ENCODE results near the gene ZNF133. TPM values are rescaled to one million over a fixed set of nuclear protein-coding genes. Genes with fewer than 3 reads are reported as not detected.

Gene ZNF133
- total and polyA plus RNA-seq, 2 donors (not counting 3 experiments of a cell fraction or from before 2014, with no cell fraction given), result 11.1 to 13.8 TPM

GRCh38 chr20:18254615-18255014 lies 33.7 kb upstream of the ZNF133 start:
- FAIRE-seq, result no peak
- POLR2A ChIA-PET, result no interaction called here
- H3K4me2 ChIP-seq (ENCODE audit: insufficient read depth, low read length), result no peak overlapping the region

DNA sequence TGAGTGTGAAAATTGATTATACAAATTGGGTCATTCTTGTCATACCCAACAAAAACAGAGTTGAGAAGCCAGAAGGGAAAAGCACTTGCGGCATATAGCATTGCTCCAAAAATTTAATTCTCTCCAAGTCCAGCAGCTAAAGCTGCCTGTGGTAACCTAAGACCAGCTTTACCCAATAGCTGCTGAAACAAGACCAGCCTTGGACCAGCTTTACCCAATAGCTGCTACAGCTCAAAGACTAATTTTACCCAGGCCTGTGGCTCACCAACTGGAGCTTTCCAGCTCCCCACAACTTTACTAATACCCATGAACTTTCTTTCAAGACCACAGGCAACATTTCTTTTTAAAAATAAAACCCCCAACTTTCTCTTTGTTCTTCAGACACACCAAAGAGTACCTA lies 32.8 kb upstream of the ZNF133 start:
- TF ChIP-seq FOS (IDR thresholded peaks at IDR 0.05; ENCODE audit: borderline replicate concordance, insufficient read depth, low read length), result no peak
- no peak for TF ChIP-seq GATA2 (IDR thresholded peaks at IDR 0.05; ENCODE audit: insufficient read depth, insufficient read length, low read depth, low read length)
- H3K4me2 ChIP-seq (ENCODE audit: insufficient read depth, low read length), result no peak overlapping the region
- no peak overlapping the region for H3K4me3 ChIP-seq (replicated peaks in 1 of 3; ENCODE audit: insufficient read depth in 1 of 3, low read depth in 1 of 3, low read length in 3 of 3)
- H3K79me2 ChIP-seq (ENCODE audit: control insufficient read depth, insufficient read depth, low read length), result no peaks in the 10 kb centered on the region
- CTCF ChIA-PET, result no interaction called here
- BruUV-seq (replicated peaks), result no TSS peak
- no peaks in the 10 kb centered on the region for H3K9me1 ChIP-seq (replicated peaks; ENCODE audit: control insufficient read depth, extremely low read depth, insufficient read depth, low read length)
- H3K9ac ChIP-seq (replicated peaks; ENCODE audit: extremely low read depth, insufficient read depth, low read length), result no peak overlapping the region
- intact Hi-C loops (cut with micrococcal nuclease) (no loop called here), dilution Hi-C loops (cut with MboI; ENCODE audit: extremely low pct_ligation_motif_present, low sequenced_read_pairs) (no loop called here)
- H4K20me1 ChIP-seq (replicated peaks; ENCODE audit: control insufficient read depth, extremely low read depth, insufficient read depth, low read length), result no peaks in the 10 kb centered on the region
- no peak for FAIRE-seq
- H3K27me3 ChIP-seq (ENCODE audit: control insufficient read depth in 2 of 2, insufficient read depth in 2 of 2, low read length in 2 of 2), result peaks cover 0 to 3% of the 10 kb centered on the region in 2 experiments
- no peaks in the 10 kb centered on the region for H3K4me1 ChIP-seq (ENCODE audit: control insufficient read depth, extremely low read depth, insufficient read depth, low read length)
- no peaks in the 10 kb centered on the region for H3K9me3 ChIP-seq (replicated peaks; ENCODE audit: control insufficient read depth, insufficient read depth, low read length)
- POLR2A ChIA-PET, result no interaction called here
- no peak for DNase-seq (ENCODE audit: low read depth, low spot score)
- no peaks in the 10 kb centered on the region for H3K36me3 ChIP-seq (ENCODE audit: control insufficient read depth in 2 of 2, extremely low read depth in 1 of 2, insufficient read depth in 2 of 2, low read length in 2 of 2)
- no peak overlapping the region for H3K27ac ChIP-seq (ENCODE audit: insufficient read depth, low read depth, low read length)
- no peak overlapping the region for H2AFZ ChIP-seq (ENCODE audit: low read depth, low read length)

More at GRCh38 chr20:18254615-18255014, 33.7 kb upstream of the ZNF133 start:
- CTCF ChIA-PET, result no interaction called here
- Histone ChIP-seq H3K27ac (ENCODE audit: insufficient read depth, low read depth, low read length) (no peak overlapping the region), H3K36me3 (ENCODE audit: control insufficient read depth in 2 of 2, extremely low read depth in 1 of 2, insufficient read depth in 2 of 2, low read length in 2 of 2) (no peaks in the 10 kb centered on the region), H3K4me3 (replicated peaks in 1 of 3; ENCODE audit: insufficient read depth in 1 of 3, low read depth in 1 of 3, low read length in 3 of 3) (no peak overlapping the region), H3K27me3 (ENCODE audit: control insufficient read depth in 2 of 2, insufficient read depth in 2 of 2, low read length in 2 of 2) (peaks cover 0 to 3% of the 10 kb centered on the region in 2 experiments), H3K9me3 (replicated peaks; ENCODE audit: control insufficient read depth, insufficient read depth, low read length) (no peaks in the 10 kb centered on the region), H4K20me1 (replicated peaks; ENCODE audit: control insufficient read depth, extremely low read depth, insufficient read depth, low read length) (no peaks in the 10 kb centered on the region), H2AFZ (ENCODE audit: low read depth, low read length) (no peak overlapping the region), H3K4me1 (ENCODE audit: control insufficient read depth, extremely low read depth, insufficient read depth, low read length) (no peaks in the 10 kb centered on the region), H3K9me1 (replicated peaks; ENCODE audit: control insufficient read depth, extremely low read depth, insufficient read depth, low read length) (no peaks in the 10 kb centered on the region), H3K79me2 (ENCODE audit: control insufficient read depth, insufficient read depth, low read length) (no peaks in the 10 kb centered on the region), H3K9ac (replicated peaks; ENCODE audit: extremely low read depth, insufficient read depth, low read length) (no peak overlapping the region)
- TF ChIP-seq MYC (IDR thresholded peaks at IDR 0.05; ENCODE audit: low read depth, low read length), result no peak
- BruUV-seq (replicated peaks), result no TSS peak
- DNase-seq (ENCODE audit: low read depth, low spot score), result no peak
- intact Hi-C loops (cut with micrococcal nuclease) (no loop called here), dilution Hi-C loops (cut with MboI; ENCODE audit: extremely low pct_ligation_motif_present, low sequenced_read_pairs) (no loop called here)

Measured in endothelial cell of umbilical vein (primary cell).